Astrocyte (in vitro differentiated cells and primary cell): Measurements from ENCODE around the gene TNPO3.

ENCODE experiments used
- EZH2 ChIP-seq: IDR thresholded peaks from 2 replicates; pipeline ENCODE4 v1.6.1; 2012; ENCODE audit warnings: mild to moderate bottlenecking, low read length, inconsistent platforms; ENCODE audit not compliant: insufficient read depth
- TF ChIP-seq, protein P1 (sequence below): IDR thresholded peaks from 2 replicates; pipeline ENCODE4 v1.5.1; 2011; ENCODE audit warnings: low read depth, mild to moderate bottlenecking, inconsistent platforms, low read length, moderate library complexity; ENCODE audit not compliant: insufficient read depth

DNA sequence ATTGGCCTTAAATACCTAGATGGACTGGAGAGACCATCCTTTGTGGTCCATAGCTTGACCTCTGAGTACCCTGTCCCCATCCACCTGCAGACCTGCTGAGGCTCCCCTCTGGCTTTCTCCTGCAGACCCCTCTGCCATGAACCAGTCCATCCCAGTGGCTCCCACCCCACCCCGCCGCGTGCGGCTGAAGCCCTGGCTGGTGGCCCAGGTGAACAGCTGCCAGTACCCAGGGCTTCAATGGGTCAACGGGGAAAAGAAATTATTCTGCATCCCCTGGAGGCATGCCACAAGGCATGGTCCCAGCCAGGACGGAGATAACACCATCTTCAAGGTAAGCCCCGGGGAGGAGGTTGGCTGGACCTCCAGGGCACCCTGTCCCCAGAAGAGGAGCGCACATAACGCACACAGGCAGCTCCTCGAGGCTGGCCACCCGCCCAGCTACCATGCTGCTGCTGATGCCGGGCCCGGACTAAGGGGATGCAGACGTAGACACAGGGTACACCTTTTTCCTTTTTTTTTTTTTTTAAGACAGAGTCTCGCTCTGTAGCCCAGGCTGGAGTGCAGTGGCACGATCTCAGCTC lies 112.9 kb downstream of the TNPO3 start:
- TF ChIP-seq, protein P1, sequence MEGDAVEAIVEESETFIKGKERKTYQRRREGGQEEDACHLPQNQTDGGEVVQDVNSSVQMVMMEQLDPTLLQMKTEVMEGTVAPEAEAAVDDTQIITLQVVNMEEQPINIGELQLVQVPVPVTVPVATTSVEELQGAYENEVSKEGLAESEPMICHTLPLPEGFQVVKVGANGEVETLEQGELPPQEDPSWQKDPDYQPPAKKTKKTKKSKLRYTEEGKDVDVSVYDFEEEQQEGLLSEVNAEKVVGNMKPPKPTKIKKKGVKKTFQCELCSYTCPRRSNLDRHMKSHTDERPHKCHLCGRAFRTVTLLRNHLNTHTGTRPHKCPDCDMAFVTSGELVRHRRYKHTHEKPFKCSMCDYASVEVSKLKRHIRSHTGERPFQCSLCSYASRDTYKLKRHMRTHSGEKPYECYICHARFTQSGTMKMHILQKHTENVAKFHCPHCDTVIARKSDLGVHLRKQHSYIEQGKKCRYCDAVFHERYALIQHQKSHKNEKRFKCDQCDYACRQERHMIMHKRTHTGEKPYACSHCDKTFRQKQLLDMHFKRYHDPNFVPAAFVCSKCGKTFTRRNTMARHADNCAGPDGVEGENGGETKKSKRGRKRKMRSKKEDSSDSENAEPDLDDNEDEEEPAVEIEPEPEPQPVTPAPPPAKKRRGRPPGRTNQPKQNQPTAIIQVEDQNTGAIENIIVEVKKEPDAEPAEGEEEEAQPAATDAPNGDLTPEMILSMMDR = no peak
- TF ChIP-seq EZH2 = no peak
